ENCODE data around the gene ZNF185.

GRCh38 chrX:152899111-152899873 is 1.4 kb downstream of the ZNF185 start:
- TF ChIP-seq ZBTB33 (CRISPR knock-in tag; IDR thresholded peaks at IDR 0.05) (no peak), RFX5 (IDR thresholded peaks at IDR 0.05; ENCODE audit: low read depth, low read length) (no peak)
